Body of pancreas (tissue), 4 donors: ENCODE results near the gene GMPR.

Source experiments
- CTCF ChIP-seq, 7 experiments: fragments of 450-650 bp in 4 of 7; fragments of 200-600 bp in 3 of 7; sonication (generic) in 3 of 7; IDR thresholded peaks; one replicate each; pipeline ENCODE4 v1.5.1; 2016 to 2019; ENCODE audit warnings: antibody characterized with exemption in 7 of 7
- POLR2A ChIP-seq, 3 donors: fragments of 450-650 bp; IDR thresholded peaks; one replicate each; pipeline ENCODE4 v1.6.1; 2016; ENCODE audit warnings: antibody characterized with exemption in 3 of 3, mild to moderate bottlenecking in 2 of 3

GRCh38 chr6:16196260-16196983, 42.0 kb upstream of the GMPR start:
- TF ChIP-seq CTCF (IDR thresholded peaks at IDR 0.05), result no peak
- no peak for TF ChIP-seq POLR2A (IDR thresholded peaks at IDR 0.05)
